Rectal smooth muscle tissue (tissue), 1 donor: ENCODE data around the gene HS3ST5.

Source experiments
- H3K27ac ChIP-seq: one replicate; pipeline ENCODE4 v1.7.0; 2013; ENCODE audit warnings: low read depth, low read length, inconsistent platforms
- H3K27me3 ChIP-seq: one replicate; pipeline ENCODE4 v1.7.0; 2013; ENCODE audit warnings: low read length; ENCODE audit not compliant: control insufficient read depth, insufficient read depth
- H3K36me3 ChIP-seq: one replicate; pipeline ENCODE4 v1.7.0; 2013; ENCODE audit warnings: low read length; ENCODE audit not compliant: control insufficient read depth, insufficient read depth
- H3K4me1 ChIP-seq: one replicate; pipeline ENCODE4 v1.7.0; 2013; ENCODE audit warnings: low read length; ENCODE audit not compliant: control insufficient read depth, insufficient read depth
- H3K4me3 ChIP-seq: one replicate; pipeline ENCODE4 v1.7.0; 2013; ENCODE audit warnings: low read length
- H3K9ac ChIP-seq: one replicate; pipeline ENCODE4 v1.7.0; 2013; ENCODE audit warnings: low read length

Gene HS3ST5

GRCh38 chr6:114202389-114202788, 140.4 kb downstream of the HS3ST5 start:
- no peaks in the 10 kb centered on the region for H3K27me3 ChIP-seq
- no peak overlapping the region for H3K9ac ChIP-seq
- H3K4me1 ChIP-seq = no peaks in the 10 kb centered on the region
- H3K27ac ChIP-seq = no peak overlapping the region
- H3K36me3 ChIP-seq = no peaks in the 10 kb centered on the region
- H3K4me3 ChIP-seq = no peak overlapping the region

GRCh38 chr6:114200891-114201290, 141.9 kb downstream of the HS3ST5 start:
- H3K36me3 ChIP-seq = no peaks in the 10 kb centered on the region
- no peaks in the 10 kb centered on the region for H3K27me3 ChIP-seq
- H3K4me3 ChIP-seq = no peak overlapping the region
- H3K4me1 ChIP-seq = no peaks in the 10 kb centered on the region
- H3K27ac ChIP-seq = no peak overlapping the region
- H3K9ac ChIP-seq = no peak overlapping the region

- no peaks in the 10 kb centered on the region for H3K27me3 ChIP-seq
- H3K36me3 ChIP-seq = no peaks in the 10 kb centered on the region
- no peak overlapping the region for H3K9ac ChIP-seq
- H3K4me3 ChIP-seq = no peak overlapping the region
- H3K4me1 ChIP-seq = no peaks in the 10 kb centered on the region
- no peak overlapping the region for H3K27ac ChIP-seq
These were observed 147.0 kb downstream of the HS3ST5 start for GRCh38 chr6:114195631-114196403.

- Histone ChIP-seq H3K36me3 (no peaks in the 10 kb centered on the region), H3K27me3 (no peaks in the 10 kb centered on the region), H3K9ac (no peak overlapping the region), H3K27ac (no peak overlapping the region), H3K4me3 (no peak overlapping the region), H3K4me1 (no peaks in the 10 kb centered on the region)
These were observed 147.8 kb downstream of the HS3ST5 start for GRCh38 chr6:114195027-114195365.

- Histone ChIP-seq H3K4me3 (no peak overlapping the region), H3K4me1 (no peaks in the 10 kb centered on the region), H3K27ac (no peak overlapping the region), H3K9ac (no peak overlapping the region), H3K27me3 (no peaks in the 10 kb centered on the region), H3K36me3 (no peaks in the 10 kb centered on the region)
These were observed 148.3 kb downstream of the HS3ST5 start for GRCh38 chr6:114194362-114195026.

GRCh38 chr6:114187563-114187962, 155.3 kb downstream of the HS3ST5 start:
- no peaks in the 10 kb centered on the region for H3K4me1 ChIP-seq
- no peaks in the 10 kb centered on the region for H3K27me3 ChIP-seq

GRCh38 chr6:114181664-114182063, 161.2 kb downstream of the HS3ST5 start:
- no peaks in the 10 kb centered on the region for H3K27me3 ChIP-seq
- no peaks in the 10 kb centered on the region for H3K36me3 ChIP-seq
- no peak overlapping the region for H3K27ac ChIP-seq
- no peak overlapping the region for H3K9ac ChIP-seq
- H3K4me1 ChIP-seq = no peaks in the 10 kb centered on the region
- no peak overlapping the region for H3K4me3 ChIP-seq

More at GRCh38 chr6:114187563-114187962, 155.3 kb downstream of the HS3ST5 start:
- no peaks in the 10 kb centered on the region for H3K36me3 ChIP-seq
- H3K4me3 ChIP-seq = no peak overlapping the region
- no peak overlapping the region for H3K9ac ChIP-seq
- no peak overlapping the region for H3K27ac ChIP-seq

GRCh38 chr6:114179411-114179810, 163.4 kb downstream of the HS3ST5 start:
- no peaks in the 10 kb centered on the region for H3K4me1 ChIP-seq
- H3K36me3 ChIP-seq = no peaks in the 10 kb centered on the region
- no peak overlapping the region for H3K4me3 ChIP-seq
- H3K27me3 ChIP-seq = no peaks in the 10 kb centered on the region
- H3K27ac ChIP-seq = no peak overlapping the region
- H3K9ac ChIP-seq = no peak overlapping the region

GRCh38 chr6:114176726-114177125, 166.1 kb downstream of the HS3ST5 start:
- Histone ChIP-seq H3K9ac (no peak overlapping the region), H3K4me3 (no peak overlapping the region), H3K4me1 (no peaks in the 10 kb centered on the region), H3K36me3 (no peaks in the 10 kb centered on the region), H3K27me3 (no peaks in the 10 kb centered on the region), H3K27ac (no peak overlapping the region)

GRCh38 chr6:114172576-114173260, 170.1 kb downstream of the HS3ST5 start:
- H3K9ac ChIP-seq = no peak overlapping the region
- H3K27me3 ChIP-seq = no peaks in the 10 kb centered on the region
- H3K27ac ChIP-seq = no peak overlapping the region
- no peaks in the 10 kb centered on the region for H3K4me1 ChIP-seq
- no peaks in the 10 kb centered on the region for H3K36me3 ChIP-seq
- H3K4me3 ChIP-seq = no peak overlapping the region

- Histone ChIP-seq H3K4me3 (no peak overlapping the region), H3K27me3 (no peaks in the 10 kb centered on the region), H3K4me1 (no peaks in the 10 kb centered on the region), H3K36me3 (no peaks in the 10 kb centered on the region), H3K27ac (no peak overlapping the region), H3K9ac (no peak overlapping the region)
These were observed 171.3 kb downstream of the HS3ST5 start for GRCh38 chr6:114171473-114171872.

- Histone ChIP-seq H3K4me1 (no peaks in the 10 kb centered on the region), H3K27ac (no peak overlapping the region), H3K9ac (no peak overlapping the region), H3K4me3 (no peak overlapping the region), H3K27me3 (no peaks in the 10 kb centered on the region), H3K36me3 (no peaks in the 10 kb centered on the region)
These were observed 171.8 kb downstream of the HS3ST5 start for GRCh38 chr6:114170958-114171387.
